Liver (tissue), 9 donors: Measurements from ENCODE around the gene ARRDC1. TPM values are rescaled to one million over a fixed set of nuclear protein-coding genes. Genes with fewer than 3 reads are reported as not detected.

Experiments
- DNase-seq: peaks from one replicate; pipeline ENCODE4 v3.0.0-alpha.2; 2017; ENCODE audit warnings: low spot score
- H3K27ac ChIP-seq, 2 donors: one replicate each; pipeline ENCODE4 v1.7.0; 2013; ENCODE audit warnings: inconsistent platforms in 2 of 2, low read length in 2 of 2, control low read depth in 1 of 2, low read depth in 1 of 2, mild to moderate bottlenecking in 1 of 2
- H3K27me3 ChIP-seq, 4 donors: one replicate each; pipeline versions ENCODE4 v1.6.1 to v1.7.0; 2013; ENCODE audit warnings: low read length in 3 of 4, inconsistent platforms in 1 of 4, mild to moderate bottlenecking in 1 of 4, moderate library complexity in 1 of 4; ENCODE audit not compliant: control insufficient read depth in 4 of 4, insufficient read depth in 4 of 4
- H3K36me3 ChIP-seq, 4 donors: one replicate each; pipeline versions ENCODE4 v1.6.1 to v1.7.0; 2013; ENCODE audit warnings: low read length in 3 of 4, mild to moderate bottlenecking in 3 of 4, low read depth in 1 of 4, moderate library complexity in 1 of 4; ENCODE audit not compliant: control insufficient read depth in 4 of 4, insufficient read depth in 3 of 4
- H3K4me1 ChIP-seq, 4 donors: one replicate each; pipeline versions ENCODE4 v1.6.1 to v1.7.0; 2013; ENCODE audit warnings: low read length in 3 of 4, mild to moderate bottlenecking in 3 of 4, moderate library complexity in 1 of 4; ENCODE audit not compliant: control insufficient read depth in 4 of 4, insufficient read depth in 4 of 4
- H3K4me3 ChIP-seq, 3 donors: one replicate each; pipeline versions ENCODE4 v1.6.1 to v1.7.0; 2013; ENCODE audit warnings: low read length in 3 of 3, control low read depth in 1 of 3, low read depth in 1 of 3, mild to moderate bottlenecking in 1 of 3
- H3K9ac ChIP-seq, 2 donors: one replicate each; pipeline ENCODE4 v1.7.0; 2013; ENCODE audit warnings: low read length in 2 of 2, mild to moderate bottlenecking in 2 of 2, moderate library complexity in 2 of 2, control low read depth in 1 of 2, low read depth in 1 of 2
- H3K9me3 ChIP-seq, 4 donors: one replicate each; pipeline versions ENCODE4 v1.6.1 to v1.7.0; 2013; ENCODE audit warnings: low read length in 3 of 4; ENCODE audit not compliant: control insufficient read depth in 4 of 4
- CTCF ChIP-seq: fragments of 150-350 bp; IDR thresholded peaks from 2 replicates; pipeline ENCODE4 v1.5.1; 2017; ENCODE audit warnings: improper control_type of control experiment, low read depth, low read length; ENCODE audit not compliant: missing input control
- EGR1 ChIP-seq, 2 donors: IDR thresholded peaks; 2 replicates each; pipeline ENCODE4 v1.6.1; 2016 to 2018; ENCODE audit warnings: antibody characterized with exemption in 2 of 2, low read depth in 2 of 2
- GABPA ChIP-seq, 2 donors: IDR thresholded peaks in 1 of 2; conservative IDR thresholded peaks in 1 of 2; 2 replicates each; pipeline ENCODE4 v1.6.1; 2016; ENCODE audit warnings: antibody characterized with exemption in 2 of 2, mild to moderate bottlenecking in 1 of 2, moderate library complexity in 1 of 2
- HNF4G ChIP-seq: IDR thresholded peaks from 2 replicates; pipeline ENCODE4 v1.6.1; 2016; ENCODE audit warnings: antibody characterized with exemption
- JUND ChIP-seq, 2 donors: IDR thresholded peaks; 2 replicates each; pipeline ENCODE4 v1.6.1; 2016; ENCODE audit warnings: antibody characterized with exemption in 2 of 2
- RAD21 ChIP-seq, 2 donors: IDR thresholded peaks; 2 replicates each; pipeline ENCODE4 v1.6.1; 2016; ENCODE audit warnings: antibody characterized with exemption in 2 of 2, mild to moderate bottlenecking in 2 of 2
- RXRA ChIP-seq, 2 donors: IDR thresholded peaks; 2 replicates each; pipeline ENCODE4 v1.6.1; 2017 to 2018; ENCODE audit warnings: antibody characterized with exemption in 2 of 2, mild to moderate bottlenecking in 1 of 2
- SP1 ChIP-seq: IDR thresholded peaks from 2 replicates; pipeline ENCODE4 v1.6.1; 2018; ENCODE audit warnings: antibody characterized with exemption, mild to moderate bottlenecking
- TAF1 ChIP-seq: conservative IDR thresholded peaks from 2 replicates; pipeline ENCODE4 v1.6.1; 2016; ENCODE audit warnings: antibody characterized with exemption, mild to moderate bottlenecking
- YY1 ChIP-seq: IDR thresholded peaks from 2 replicates; pipeline ENCODE4 v1.6.1; 2016; ENCODE audit warnings: antibody characterized with exemption, mild to moderate bottlenecking
- ZBTB33 ChIP-seq: IDR thresholded peaks from 2 replicates; pipeline ENCODE4 v1.6.1; 2016; ENCODE audit warnings: antibody characterized with exemption
- WGBS: extraction: QIAGEN DNeasy Blood & Tissue Kit; methylation state at CpG from one replicate; pipeline ENCODE4 v1.1.7; 2013; 5-methylcytosine and 5-hydroxymethylcytosine counted together
- polyA plus RNA-seq, 2 donors: library from polyadenylated mRNA; stranded (reverse) in 1 of 2; unstranded in 1 of 2; fragments of 200-250 nt in 1 of 2; fragments of >200 nt in 1 of 2; fragmentation: Nextera tagmentation in 1 of 2; extraction: Ambion mirVana in 1 of 2; gene quantifications; one replicate each; pipeline versions ENCODE4 v1.2.1 to v1.2.3, GENCODE V29; 2013 to 2015
- total RNA-seq, 2 donors: library from RNA; depleted of rRNA; stranded (reverse); fragments of >200 nt; gene quantifications; one replicate each; pipeline ENCODE4 v1.2.3, GENCODE V29; 2014
- TF ChIP-seq, protein P1 (sequence below): IDR thresholded peaks from 2 replicates; pipeline ENCODE4 v1.6.1; 2016; ENCODE audit warnings: antibody characterized with exemption
- donor health status: healthy.
- donor health status: healthy.
- donor health status: healthy.
- donor health status: healthy.
- donor health status: healthy.

Gene ARRDC1
- total and polyA plus RNA-seq, 4 donors, result 9.8 to 31.6 (median 23.4) TPM

- H3K27ac ChIP-seq, result no peak overlapping the region
- H3K4me3 ChIP-seq, result no peak overlapping the region
- no peak overlapping the region for H3K9ac ChIP-seq
- no peak for DNase-seq
- peaks cover 4 to 22% (median 6%) of the 10 kb centered on the region in 4 donors for H3K36me3 ChIP-seq
- no peaks in the 10 kb centered on the region for H3K27me3 ChIP-seq
- H3K9me3 ChIP-seq, result no peaks in the 10 kb centered on the region
- 95% methylated on average over 22 of the region's 22 CpGs for WGBS
- peaks cover 6 to 28% (median 12%) of the 10 kb centered on the region in 4 donors for H3K4me1 ChIP-seq
- TF ChIP-seq GABPA (IDR thresholded peaks at IDR 0.05 in 1 of 2, conservative IDR thresholded peaks at IDR 0.05 in 1 of 2) (no peak), YY1 (no peak), SP1 (no peak), ZBTB33 (no peak), JUND (IDR thresholded peaks at IDR 0.05) (no peak), RXRA (IDR thresholded peaks at IDR 0.05) (no peak), TAF1 (no peak), CTCF (no peak), EGR1 (IDR thresholded peaks at IDR 0.05; ENCODE audit: low read depth in 2 of 2) (no peak), RAD21 (IDR thresholded peaks at IDR 0.05) (no peak), HNF4G (no peak)
- TF ChIP-seq, protein P1, sequence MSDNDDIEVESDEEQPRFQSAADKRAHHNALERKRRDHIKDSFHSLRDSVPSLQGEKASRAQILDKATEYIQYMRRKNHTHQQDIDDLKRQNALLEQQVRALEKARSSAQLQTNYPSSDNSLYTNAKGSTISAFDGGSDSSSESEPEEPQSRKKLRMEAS, result no peak
Measured at GRCh38 chr9:137581361-137582285, 23.9 kb upstream of the ARRDC1 start.

- Histone ChIP-seq H3K9me3 (no peaks in the 10 kb centered on the region), H3K9ac (no peak overlapping the region), H3K36me3 (peaks cover 7 to 30% (median 13%) of the 10 kb centered on the region in 4 donors), H3K27ac (no peak overlapping the region), H3K4me1 (peaks cover 6 to 21% (median 7%) of the 10 kb centered on the region in 4 donors), H3K4me3 (no peak overlapping the region), H3K27me3 (no peaks in the 10 kb centered on the region)
- DNase-seq, result no peak
- TF ChIP-seq RXRA (IDR thresholded peaks at IDR 0.05), result no peak
- TF ChIP-seq CTCF, result peak; percentile 26
- peak in 1 of 2 donors; percentile 75 for TF ChIP-seq RAD21 (IDR thresholded peaks at IDR 0.05)
- 84% methylated on average over 20 of the region's 20 CpGs for WGBS
Measured at GRCh38 chr9:137582286-137582860, 23.1 kb upstream of the ARRDC1 start.
